ENCODE data around the gene TRIP6.

GRCh38 chr7:100880645-100881044 is 13.5 kb downstream of the TRIP6 start:
- TF ChIP-seq CTCF (IDR thresholded peaks at IDR 0.05; ENCODE audit: low read depth, low read length) (no peak), EZH2phosphoT487 (IDR thresholded peaks at IDR 0.05; ENCODE audit: low read depth) (no peak)

Measured in OCI-LY3 (cell line).